Body of pancreas (tissue), 4 donors: ENCODE measurements around the gene ZFHX3. TPM values are rescaled to one million over a fixed set of nuclear protein-coding genes. Genes with fewer than 3 reads are reported as not detected.

ENCODE experiments used
- ATAC-seq: fragments of 150-250 bp; one replicate; pipeline ENCODE4 v1.9.1; 2016
- DNase-seq, 4 donors: peaks; one replicate each; pipeline ENCODE4 v3.0.0-alpha.2; 2019
- H3K27ac ChIP-seq, 4 donors: fragments of 200-600 bp; sonication (generic); 1 replicate in 3 of 4; 2 replicates in 1 of 4; pipeline versions ENCODE4 v1.5.1 to v1.6.1; 2016 to 2019; ENCODE audit warnings: mild to moderate bottlenecking in 1 of 4, mixed read lengths in 1 of 4, moderate library complexity in 1 of 4
- H3K27me3 ChIP-seq, 2 donors: fragments of 200-600 bp; sonication (generic); one replicate each; pipeline ENCODE4 v1.6.0; 2016; ENCODE audit warnings: mild to moderate bottlenecking in 1 of 2
- H3K36me3 ChIP-seq, 2 donors: fragments of 200-600 bp; sonication (generic); replicated peaks in 1 of 2; 2 replicates each; pipeline ENCODE4 v1.5.1; 2016; ENCODE audit warnings: low read depth in 2 of 2; ENCODE audit not compliant: insufficient read depth in 1 of 2
- H3K4me1 ChIP-seq: fragments of 200-600 bp; sonication (generic); one replicate; pipeline ENCODE4 v1.6.0; 2016
- H3K4me3 ChIP-seq, 2 donors: fragments of 200-600 bp; sonication (generic); 1 replicate in 1 of 2; 2 replicates in 1 of 2; pipeline ENCODE4 v1.5.1; 2016 to 2019
- H3K9me3 ChIP-seq, 3 donors: fragments of 200-600 bp; sonication (generic); 1 replicate in 2 of 3; 2 replicates in 1 of 3; pipeline ENCODE4 v1.5.1; 2016
- CTCF ChIP-seq, 7 experiments: fragments of 450-650 bp in 4 of 7; fragments of 200-600 bp in 3 of 7; sonication (generic) in 3 of 7; IDR thresholded peaks; one replicate each; pipeline ENCODE4 v1.5.1; 2016 to 2019; ENCODE audit warnings: antibody characterized with exemption in 7 of 7
- POLR2A ChIP-seq, 3 donors: fragments of 450-650 bp; IDR thresholded peaks; one replicate each; pipeline ENCODE4 v1.6.1; 2016; ENCODE audit warnings: antibody characterized with exemption in 3 of 3, mild to moderate bottlenecking in 2 of 3
- WGBS, 2 donors: methylation state at CpG; one replicate each; pipeline ENCODE4 v1.1.5; 2017; 5-methylcytosine and 5-hydroxymethylcytosine counted together
- intact Hi-C: fragments of 100-400 bp; cut with DNase I; formaldehyde crosslinking; loops from one replicate; pipeline ENCODE4 v1.15.1; 2023
- total RNA-seq, 2 donors: library from RNA; depleted of rRNA; stranded (reverse); fragments of >200 nt; gene quantifications; one replicate each; pipeline ENCODE4 v1.1.0, GENCODE V29; 2016

Gene ZFHX3
- total RNA-seq, 2 donors from 2014 or later: 22.4 to 24.6 TPM

- TF ChIP-seq CTCF (IDR thresholded peaks at IDR 0.05): no peak
- no peak for TF ChIP-seq POLR2A (IDR thresholded peaks at IDR 0.05)
- 58 to 80% methylated on average over 23 of the region's 23 CpGs for WGBS, 2 donors
- Histone ChIP-seq H3K36me3 (peaks cover 0 to 6% of the 10 kb centered on the region in 2 donors), H3K27ac (no peak overlapping the region), H3K9me3 (no peaks in the 10 kb centered on the region), H3K27me3 (no peaks in the 10 kb centered on the region), H3K4me3 (no peak overlapping the region), H3K4me1 (peaks cover 10% of the 10 kb centered on the region)
- ATAC-seq: no peak
- no peak for DNase-seq
- intact Hi-C loops: no loop called here
Observed at GRCh38 chr16:72787130-72787513, 260.8 kb downstream of the ZFHX3 start.

DNA sequence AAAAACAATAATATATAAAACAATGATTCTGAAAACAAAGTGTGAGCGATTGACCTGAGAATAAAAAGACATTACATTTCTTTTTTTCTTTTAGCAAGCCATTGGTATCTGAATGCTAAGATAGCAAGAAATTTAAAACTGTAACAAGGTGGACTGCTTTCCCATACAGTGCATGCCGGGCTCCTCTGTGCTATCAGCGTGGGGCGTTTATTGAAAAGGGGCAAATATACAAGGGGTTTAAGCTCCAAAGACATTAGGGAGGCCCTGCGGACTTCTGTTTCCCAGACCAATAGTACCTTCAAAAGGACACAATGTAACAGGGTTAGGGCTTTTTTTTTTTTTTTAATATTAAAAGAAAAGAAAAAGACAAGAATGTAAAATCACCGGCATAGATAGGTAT, 261.3 kb downstream of the ZFHX3 start:
- H3K27ac ChIP-seq: no peak overlapping the region
- peaks cover 5% of the 10 kb centered on the region for H3K4me1 ChIP-seq
- no peak overlapping the region for H3K4me3 ChIP-seq
- intact Hi-C loops: no loop called here
- ATAC-seq (no peak), DNase-seq (no peak)
- no peaks in the 10 kb centered on the region for H3K9me3 ChIP-seq
- no peaks in the 10 kb centered on the region for H3K27me3 ChIP-seq
- peaks cover 0 to 6% of the 10 kb centered on the region in 2 donors for H3K36me3 ChIP-seq
- WGBS, 2 donors: 93 to 97% methylated on average over 6 of the region's 6 CpGs
- TF ChIP-seq CTCF (IDR thresholded peaks at IDR 0.05) (no peak), POLR2A (IDR thresholded peaks at IDR 0.05) (no peak)

GRCh38 chr16:72785886-72786285, 262.0 kb downstream of the ZFHX3 start:
- ATAC-seq (no peak), DNase-seq (no peak)
- 76 to 86% methylated on average over 3 of the region's 3 CpGs for WGBS, 2 donors
- H3K27me3 ChIP-seq: no peaks in the 10 kb centered on the region
- no peaks in the 10 kb centered on the region for H3K4me1 ChIP-seq
- H3K27ac ChIP-seq: no peak overlapping the region
- peaks cover 0 to 6% of the 10 kb centered on the region in 2 donors for H3K36me3 ChIP-seq
- no peak overlapping the region for H3K4me3 ChIP-seq
- no peaks in the 10 kb centered on the region for H3K9me3 ChIP-seq
- intact Hi-C loops: no loop called here
- no peak for TF ChIP-seq POLR2A (IDR thresholded peaks at IDR 0.05)

DNA sequence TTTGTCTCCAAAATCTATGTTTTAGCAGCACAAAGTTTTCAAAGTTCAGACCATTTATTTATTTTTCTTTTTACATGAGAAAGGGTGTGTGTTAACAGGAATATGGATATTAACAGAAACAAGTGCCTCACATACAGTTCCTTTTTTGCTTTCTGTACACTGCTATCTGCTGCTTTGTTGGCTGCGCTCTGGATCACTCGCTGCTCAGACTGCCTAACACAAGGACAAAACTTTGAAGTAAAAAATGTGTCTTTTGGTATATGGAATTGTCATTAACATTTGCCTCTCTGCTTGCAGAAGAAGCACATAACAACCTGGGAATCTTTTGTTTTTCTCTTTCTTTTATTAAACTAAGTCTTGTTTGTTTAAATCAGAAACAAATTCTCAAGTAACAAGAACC, 262.8 kb downstream of the ZFHX3 start:
- no peak for TF ChIP-seq POLR2A (IDR thresholded peaks at IDR 0.05)
- no peak for TF ChIP-seq CTCF (IDR thresholded peaks at IDR 0.05)
- H3K27ac ChIP-seq: no peak overlapping the region
- no peaks in the 10 kb centered on the region for H3K4me1 ChIP-seq
- H3K4me3 ChIP-seq: no peak overlapping the region
- intact Hi-C loops: no loop called here
- DNase-seq (no peak), ATAC-seq (no peak)
- peaks cover 0 to 6% of the 10 kb centered on the region in 2 donors for H3K36me3 ChIP-seq
- H3K27me3 ChIP-seq: no peaks in the 10 kb centered on the region
- WGBS, 2 donors: 86 to 90% methylated on average over 2 of the region's 2 CpGs
- no peaks in the 10 kb centered on the region for H3K9me3 ChIP-seq

DNA sequence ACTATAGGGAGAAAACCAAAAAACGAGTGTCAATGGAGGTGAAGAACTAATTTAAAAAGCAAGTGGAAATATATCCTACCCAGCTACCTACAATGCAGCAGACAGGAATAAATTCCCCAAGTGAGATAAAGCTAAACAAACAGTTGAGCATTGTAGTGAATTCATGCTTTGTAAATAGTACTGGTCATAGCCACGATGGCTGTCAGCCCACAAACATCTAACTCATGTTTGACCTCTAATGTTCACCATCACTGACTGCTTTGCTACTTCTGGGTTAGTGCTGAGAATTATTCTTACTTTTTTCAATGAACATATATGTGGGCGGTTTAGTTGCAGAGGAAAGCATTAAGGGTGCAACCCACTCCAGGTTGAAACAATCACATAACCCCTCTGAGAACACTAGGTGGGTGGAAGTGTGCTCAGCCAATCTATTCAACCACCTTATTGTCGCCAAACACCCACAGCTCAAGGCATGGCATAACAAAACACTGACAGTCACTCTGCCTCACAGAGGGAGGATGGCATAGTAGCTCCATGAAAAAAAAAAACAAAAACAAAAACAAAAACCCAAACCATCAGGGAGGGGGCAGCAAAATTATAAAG, 264.1 kb downstream of the ZFHX3 start:
- TF ChIP-seq CTCF (IDR thresholded peaks at IDR 0.05): no peak
- no peak for TF ChIP-seq POLR2A (IDR thresholded peaks at IDR 0.05)

More for the DNA sequence above, 264.1 kb downstream of the ZFHX3 start:
- Histone ChIP-seq H3K4me3 (no peak overlapping the region), H3K36me3 (peaks cover 0 to 3% of the 10 kb centered on the region in 2 donors), H3K27ac (no peak overlapping the region), H3K27me3 (no peaks in the 10 kb centered on the region), H3K9me3 (no peaks in the 10 kb centered on the region), H3K4me1 (no peaks in the 10 kb centered on the region)
- DNase-seq: peak in 1 of 4 donors; percentile 32
- 50 to 55% methylated on average over 4 of the region's 4 CpGs for WGBS, 2 donors
- intact Hi-C loops: no loop called here
- no peak for ATAC-seq
